H9 (cell line): ENCODE results near the gene ACOX3. TPM values are rescaled to one million over a fixed set of nuclear protein-coding genes. Genes with fewer than 3 reads are reported as not detected.

ENCODE experiments used
- DNase-seq: peaks from one replicate; pipeline ENCODE4 v3.0.0-alpha.2; 2017
- H2AFZ ChIP-seq: one replicate; pipeline ENCODE4 v1.6.1; 2013; ENCODE audit warnings: mild to moderate bottlenecking, low read length, control low read depth, moderate library complexity
- H2AK5ac ChIP-seq: 2 replicates; pipeline ENCODE4 v1.6.1; 2013; ENCODE audit warnings: low read length, control low read depth, mixed read lengths; ENCODE audit not compliant: insufficient read length
- H2BK120ac ChIP-seq: one replicate; pipeline ENCODE4 v1.6.1; 2013; ENCODE audit warnings: low read depth, mild to moderate bottlenecking, low read length, control low read depth, inconsistent platforms; ENCODE audit not compliant: poor library complexity, severe bottlenecking
- H2BK12ac ChIP-seq: 2 replicates; pipeline ENCODE4 v1.6.1; 2013; ENCODE audit warnings: low read length, control low read depth, mixed read lengths, low read depth; ENCODE audit not compliant: insufficient read length
- H2BK15ac ChIP-seq: 2 replicates; pipeline ENCODE4 v1.6.1; 2013; ENCODE audit warnings: low read depth, low read length, control low read depth
- H2BK20ac ChIP-seq: one replicate; pipeline ENCODE4 v1.6.1; 2013; ENCODE audit warnings: low read depth, mild to moderate bottlenecking, low read length, control low read depth, inconsistent platforms; ENCODE audit not compliant: poor library complexity, severe bottlenecking
- H2BK5ac ChIP-seq: 2 replicates; pipeline ENCODE4 v1.6.1; 2013; ENCODE audit warnings: low read length, control low read depth, mixed read lengths; ENCODE audit not compliant: insufficient read length
- H3K14ac ChIP-seq: 2 replicates; pipeline ENCODE4 v1.6.1; 2013; ENCODE audit warnings: low read length, control low read depth; ENCODE audit not compliant: insufficient read depth
- H3K18ac ChIP-seq: 2 replicates; pipeline ENCODE4 v1.6.1; 2013; ENCODE audit warnings: low read depth, mild to moderate bottlenecking, mixed read lengths, low read length, control low read depth; ENCODE audit not compliant: insufficient read length
- H3K23ac ChIP-seq: 2 replicates; pipeline ENCODE4 v1.6.1; 2013; ENCODE audit warnings: low read length, control low read depth, mixed read lengths, low read depth; ENCODE audit not compliant: insufficient read length
- H3K23me2 ChIP-seq: 2 replicates; pipeline ENCODE4 v1.6.1; 2013; ENCODE audit warnings: low read depth, mild to moderate bottlenecking, mixed read lengths, low read length, control low read depth; ENCODE audit not compliant: insufficient read length, poor library complexity, severe bottlenecking
- H3K27ac ChIP-seq: 2 replicates; pipeline ENCODE4 v1.5.1; 2013; ENCODE audit warnings: low read length, control low read depth, mixed read lengths, low read depth; ENCODE audit not compliant: insufficient read length
- H3K27me3 ChIP-seq: 2 replicates; pipeline ENCODE4 v1.6.1; 2013; ENCODE audit warnings: low read length, control low read depth, inconsistent platforms; ENCODE audit not compliant: insufficient read depth
- H3K4ac ChIP-seq: 2 replicates; pipeline ENCODE4 v1.6.1; 2013; ENCODE audit warnings: low read depth, mild to moderate bottlenecking, control low read depth, inconsistent platforms, low read length, moderate library complexity
- H3K4me1 ChIP-seq: 2 replicates; pipeline ENCODE4 v1.6.1; 2013; ENCODE audit warnings: low read length, control low read depth, inconsistent platforms; ENCODE audit not compliant: insufficient read depth
- H3K4me2 ChIP-seq: 2 replicates; pipeline ENCODE4 v1.6.1; 2013; ENCODE audit warnings: low read length, control low read depth, mixed read lengths; ENCODE audit not compliant: insufficient read length, insufficient read depth
- H3K56ac ChIP-seq: 2 replicates; pipeline ENCODE4 v1.6.1; 2013; ENCODE audit warnings: low read depth, mild to moderate bottlenecking, mixed read lengths, low read length, control low read depth; ENCODE audit not compliant: insufficient read length
- H3K79me1 ChIP-seq: 2 replicates; pipeline ENCODE4 v1.6.1; 2013; ENCODE audit warnings: low read depth, mild to moderate bottlenecking, moderate library complexity, low read length, control low read depth, inconsistent platforms; ENCODE audit not compliant: insufficient read depth, poor library complexity, severe bottlenecking
- H3K79me2 ChIP-seq: 2 replicates; pipeline ENCODE4 v1.6.1; 2013; ENCODE audit warnings: low read length, control low read depth, inconsistent platforms; ENCODE audit not compliant: insufficient read depth
- H3K9ac ChIP-seq: 2 replicates; pipeline ENCODE4 v1.6.1; 2013; ENCODE audit warnings: low read length, control low read depth, mixed read lengths; ENCODE audit not compliant: insufficient read length; ENCODE audit errors: extremely low read depth
- H3K9me3 ChIP-seq: one replicate; pipeline ENCODE4 v1.6.1; 2013; ENCODE audit warnings: low read depth, low read length, inconsistent platforms; ENCODE audit not compliant: control insufficient read depth
- H3T11ph ChIP-seq: one replicate; pipeline ENCODE4 v1.6.1; 2013; ENCODE audit warnings: mild to moderate bottlenecking, low read length, control low read depth, inconsistent platforms
- H4K20me1 ChIP-seq: one replicate; pipeline ENCODE4 v1.6.1; 2013; ENCODE audit not compliant: control insufficient read depth, insufficient read length, insufficient read depth
- H4K5ac ChIP-seq: 2 replicates; pipeline ENCODE4 v1.6.1; 2013; ENCODE audit warnings: low read depth, mild to moderate bottlenecking, mixed read lengths, low read length, control low read depth; ENCODE audit not compliant: insufficient read length
- H4K8ac ChIP-seq: replicated peaks from 2 replicates; pipeline ENCODE4 v1.6.1; 2013; ENCODE audit warnings: low read length, control low read depth, mixed read lengths, low read depth; ENCODE audit not compliant: insufficient read length
- H4K91ac ChIP-seq: 2 replicates; pipeline ENCODE4 v1.6.1; 2013; ENCODE audit warnings: low read depth, mild to moderate bottlenecking, moderate library complexity, mixed read lengths, low read length, control low read depth; ENCODE audit not compliant: insufficient read length
- H3K27ac Mint-ChIP-seq, 3 experiments: 2 replicates in 2 of 3; 3 replicates in 1 of 3; pipeline ENCODE4 v1.8.0; 2020 to 2021; ENCODE audit warnings: mixed read lengths in 3 of 3, mild to moderate bottlenecking in 1 of 3, moderate library complexity in 1 of 3
- H3K27me3 Mint-ChIP-seq: 2 replicates; pipeline ENCODE4 v1.8.0; 2021; ENCODE audit warnings: low read depth, mild to moderate bottlenecking, moderate library complexity, mixed read lengths
- H3K36me3 Mint-ChIP-seq, 3 experiments: 2 replicates in 2 of 3; 3 replicates in 1 of 3; pipeline ENCODE4 v1.8.0; 2020 to 2021; ENCODE audit warnings: low read depth in 3 of 3, mixed read lengths in 3 of 3; ENCODE audit not compliant: insufficient read depth in 1 of 3
- H3K4me1 Mint-ChIP-seq, 2 experiments: 2 replicates each; pipeline ENCODE4 v1.8.0; 2020; ENCODE audit warnings: mixed read lengths in 2 of 2
- H3K4me3 Mint-ChIP-seq, 2 experiments: 2 replicates in 1 of 2; 3 replicates in 1 of 2; pipeline ENCODE4 v1.8.0; 2020 to 2021; ENCODE audit warnings: mild to moderate bottlenecking in 2 of 2, mixed read lengths in 2 of 2, moderate library complexity in 1 of 2
- H3K9me3 Mint-ChIP-seq, 2 experiments: 2 replicates in 1 of 2; 3 replicates in 1 of 2; pipeline ENCODE4 v1.8.0; 2020; ENCODE audit warnings: mild to moderate bottlenecking in 2 of 2, mixed read lengths in 2 of 2, moderate library complexity in 1 of 2
- WGBS: extraction: QIAGEN DNeasy Blood & Tissue Kit; methylation state at CpG from one replicate; pipeline ENCODE4 v1.1.7; 2013; ENCODE audit warnings: missing lambda C conversion rate, low lambda C conversion rate, mixed read lengths; ENCODE audit not compliant: insufficient read length; ENCODE audit errors: extremely low coverage; 5-methylcytosine and 5-hydroxymethylcytosine counted together
- total RNA-seq: library from RNA; stranded (reverse); gene quantifications from 2 replicates; pipeline ENCODE4 v1.2.1, GENCODE V29; 2021
- TF ChIP-seq, protein P1 (sequence below): fragments of 200-600 bp; sonication (generic); conservative IDR thresholded peaks from 3 replicates; pipeline ENCODE4 v1.8.0; 2021; ENCODE audit warnings: antibody characterized with exemption, mild to moderate bottlenecking

Gene ACOX3
- total RNA-seq, 1 experiment from 2014 or later, result 13.8 TPM

DNA sequence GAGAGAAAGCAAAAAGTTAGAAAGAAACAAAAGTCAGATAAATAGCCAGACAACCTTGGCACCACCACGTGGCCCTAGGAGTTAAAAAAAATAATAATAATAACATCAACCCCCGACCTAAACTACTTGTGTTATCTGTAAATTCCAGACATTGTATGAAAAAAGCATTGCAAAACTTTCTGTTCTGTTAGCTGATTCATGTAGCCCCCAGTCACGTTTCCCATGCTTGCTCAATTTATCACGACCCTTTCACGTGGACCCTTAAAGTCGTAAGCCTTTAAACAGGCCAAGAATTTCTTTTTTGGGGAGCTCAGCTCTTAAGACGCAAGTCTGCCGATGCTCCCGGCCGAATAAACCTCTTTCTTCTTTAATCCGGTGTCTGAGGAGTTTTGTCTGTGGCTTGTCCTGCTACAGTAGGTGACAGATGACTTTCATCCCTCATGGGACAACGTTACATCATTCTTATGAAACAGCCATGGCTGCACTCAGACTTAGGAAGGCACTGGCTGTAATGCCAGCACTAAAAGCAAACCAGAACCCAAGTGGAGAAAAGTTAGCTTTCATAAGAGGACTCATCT lies 520 bp downstream of the ACOX3 start:
- no peak overlapping the region for H2BK5ac ChIP-seq
- no peak overlapping the region for H2BK15ac ChIP-seq
- peaks cover 5% of the 10 kb centered on the region; the same call in 1 of the 2 replicates for H3K4me1 ChIP-seq
- H3K4me3 Mint-ChIP-seq, result peak overlapping the region; percentile 80 to 87
- H2AK5ac ChIP-seq, result no peak overlapping the region
- H2BK20ac ChIP-seq, result no peak overlapping the region
- H3K23me2 ChIP-seq, result peaks cover 6% of the 10 kb centered on the region
- no peak overlapping the region for H2BK120ac ChIP-seq
- no peak overlapping the region for H3K56ac ChIP-seq
- H3K9me3 ChIP-seq, result no peaks in the 10 kb centered on the region
- H3K27me3 Mint-ChIP-seq, result no peaks in the 10 kb centered on the region
- H3K27ac Mint-ChIP-seq, result peak overlapping the region; percentile 92 to 99 (median 98); a peak in 6 of 7 replicates
- no peak overlapping the region for H2BK12ac ChIP-seq
- H3K23ac ChIP-seq, result no peak overlapping the region
- H3K27ac ChIP-seq, result peak overlapping the region; percentile 24
- no peaks in the 10 kb centered on the region for H4K20me1 ChIP-seq
- peaks cover 18% of the 10 kb centered on the region; the same call in 1 of the 2 replicates for H3K79me2 ChIP-seq
- H4K91ac ChIP-seq, result no peak overlapping the region
- H3K4me2 ChIP-seq, result peak overlapping the region; percentile 71
- H3K9me3 Mint-ChIP-seq, result peaks cover 14 to 15% of the 10 kb centered on the region in 2 experiments
- H2AFZ ChIP-seq, result peak overlapping the region; percentile 89
- H3K9ac ChIP-seq, result peak overlapping the region; percentile 60
- no peak overlapping the region for H3T11ph ChIP-seq
- DNase-seq, result no peak
- TF ChIP-seq, protein P1, sequence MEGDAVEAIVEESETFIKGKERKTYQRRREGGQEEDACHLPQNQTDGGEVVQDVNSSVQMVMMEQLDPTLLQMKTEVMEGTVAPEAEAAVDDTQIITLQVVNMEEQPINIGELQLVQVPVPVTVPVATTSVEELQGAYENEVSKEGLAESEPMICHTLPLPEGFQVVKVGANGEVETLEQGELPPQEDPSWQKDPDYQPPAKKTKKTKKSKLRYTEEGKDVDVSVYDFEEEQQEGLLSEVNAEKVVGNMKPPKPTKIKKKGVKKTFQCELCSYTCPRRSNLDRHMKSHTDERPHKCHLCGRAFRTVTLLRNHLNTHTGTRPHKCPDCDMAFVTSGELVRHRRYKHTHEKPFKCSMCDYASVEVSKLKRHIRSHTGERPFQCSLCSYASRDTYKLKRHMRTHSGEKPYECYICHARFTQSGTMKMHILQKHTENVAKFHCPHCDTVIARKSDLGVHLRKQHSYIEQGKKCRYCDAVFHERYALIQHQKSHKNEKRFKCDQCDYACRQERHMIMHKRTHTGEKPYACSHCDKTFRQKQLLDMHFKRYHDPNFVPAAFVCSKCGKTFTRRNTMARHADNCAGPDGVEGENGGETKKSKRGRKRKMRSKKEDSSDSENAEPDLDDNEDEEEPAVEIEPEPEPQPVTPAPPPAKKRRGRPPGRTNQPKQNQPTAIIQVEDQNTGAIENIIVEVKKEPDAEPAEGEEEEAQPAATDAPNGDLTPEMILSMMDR, result no peak
- peaks cover 6 to 14% (median 9%) of the 10 kb centered on the region in 3 experiments for H3K36me3 Mint-ChIP-seq
- H3K4ac ChIP-seq, result no peak overlapping the region
- no peak overlapping the region for H3K14ac ChIP-seq
- no peak overlapping the region for H3K18ac ChIP-seq
- H3K79me1 ChIP-seq, result peaks cover 3% of the 10 kb centered on the region
- H3K27me3 ChIP-seq, result no peaks in the 10 kb centered on the region
- no peak overlapping the region for H4K8ac ChIP-seq
- H4K5ac ChIP-seq, result no peak overlapping the region
- H3K4me1 Mint-ChIP-seq, result peaks cover 44 to 53% of the 10 kb centered on the region in 2 experiments
- WGBS, result no CpG with 5 or more reads among the region's 12 CpGs
